Measurements from ENCODE around the gene AXL. TPM values are rescaled to one million over a fixed set of nuclear protein-coding genes. Genes with fewer than 3 reads are reported as not detected.

Gene AXL
- 85.9 and 136 TPM in 2 replicates for total RNA-seq (ENCODE audit: low replicate concordance)

DNA sequence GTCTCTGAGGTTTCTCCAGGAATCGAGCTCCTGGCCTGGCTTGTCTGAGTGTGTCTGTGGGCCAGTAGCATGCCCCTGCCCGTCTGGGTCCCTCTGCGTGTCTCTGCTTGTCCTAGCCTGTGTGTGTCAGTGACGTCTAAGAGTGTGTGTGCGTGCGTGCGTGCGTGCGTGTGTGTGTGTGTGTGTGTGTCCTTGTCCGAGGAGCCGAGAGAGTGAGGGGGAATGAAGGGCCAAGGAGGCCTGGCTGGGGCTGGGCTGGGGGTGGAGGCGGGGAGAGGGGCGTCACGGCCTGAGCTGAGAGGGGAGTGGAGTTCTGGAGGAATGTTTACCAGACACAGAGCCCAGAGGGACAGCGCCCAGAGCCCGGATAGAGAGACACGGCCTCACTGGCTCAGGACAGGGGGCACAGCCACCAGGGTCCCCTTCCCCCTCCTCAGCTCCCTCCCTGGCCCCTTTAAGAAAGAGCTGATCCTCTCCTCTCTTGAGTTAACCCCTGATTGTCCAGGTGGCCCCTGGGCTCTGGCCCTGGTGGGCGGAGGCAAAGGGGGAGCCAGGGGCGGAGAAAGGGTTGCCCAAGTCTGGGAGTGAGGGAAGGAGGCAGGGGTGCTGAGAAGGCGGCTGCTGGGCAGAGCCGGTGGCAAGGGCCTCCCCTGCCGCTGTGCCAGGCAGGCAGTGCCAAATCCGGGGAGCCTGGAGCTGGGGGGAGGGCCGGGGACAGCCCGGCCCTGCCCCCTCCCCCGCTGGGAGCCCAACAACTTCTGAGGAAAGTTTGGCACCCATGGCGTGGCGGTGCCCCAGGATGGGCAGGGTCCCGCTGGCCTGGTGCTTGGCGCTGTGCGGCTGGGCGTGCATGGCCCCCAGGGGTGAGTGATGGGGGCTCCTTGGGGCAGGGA lies at the start of gene AXL:
TSS of gene AXL (plus strand) at position 609 of the 893 bp plus-strand sequence. CDS start at position 779, 170 bp downstream.

GRCh38 chr19:41192574-41193429 lies 26.2 kb upstream of the AXL start, which contains the start of gene CYP2S1:
Gene CYP2S1, plus strand, starts transcription at chr19:41193219. Its CDS starts 46 bp downstream, at chr19:41193265.

GRCh38 chr19:41263850-41264580 lies 45.0 kb downstream of the AXL start, which contains the start of gene HNRNPUL1:
Gene HNRNPUL1, plus strand, starts transcription at chr19:41264372. Its CDS starts 132 bp downstream, at chr19:41264504.

GRCh38 chr19:41310033-41310831 lies 91.2 kb downstream of the AXL start, which contains the start of gene CCDC97:
Gene CCDC97, plus strand, starts transcription at chr19:41310172. Its CDS starts 139 bp downstream, at chr19:41310311.

Other genes with a start within 250 kb of the AXL start
- gene CYP2B6, start 227.9 kb upstream of the AXL start, total RNA-seq (ENCODE audit: low replicate concordance), result not detected in 2 replicates
- gene CYP2A13, start 130.8 kb upstream of the AXL start, total RNA-seq (ENCODE audit: low replicate concordance), result not detected in 2 replicates
- not detected in 2 replicates for gene CYP2F1, start 104.8 kb upstream of the AXL start, total RNA-seq (ENCODE audit: low replicate concordance)
- 1.8 TPM in 1 of 2 replicates, not detected in the other for gene CYP2S1, start 26.0 kb upstream of the AXL start, total RNA-seq (ENCODE audit: low replicate concordance)
- 29.7 and 56.8 TPM in 2 replicates for gene HNRNPUL1, start 45.1 kb downstream of the AXL start, total RNA-seq (ENCODE audit: low replicate concordance)
- gene CCDC97, start 90.9 kb downstream of the AXL start, total RNA-seq (ENCODE audit: low replicate concordance), result 5.6 and 9.5 TPM in 2 replicates
- 8.9 and 24.4 TPM in 2 replicates for gene TGFB1, start 134.7 kb downstream of the AXL start, total RNA-seq (ENCODE audit: low replicate concordance)
- 5.3 and 6.0 TPM in 2 replicates for gene B9D2, start 144.9 kb downstream of the AXL start, total RNA-seq (ENCODE audit: low replicate concordance)
- 2.3 and 6.1 TPM in 2 replicates for gene TMEM91, start 157.3 kb downstream of the AXL start, total RNA-seq (ENCODE audit: low replicate concordance)
- 8.2 and 12.7 TPM in 2 replicates for gene EXOSC5, start 178.1 kb downstream of the AXL start, total RNA-seq (ENCODE audit: low replicate concordance)
- 27.8 and 46.7 TPM in 2 replicates for gene BCKDHA, start 178.6 kb downstream of the AXL start, total RNA-seq (ENCODE audit: low replicate concordance)
- 0.60 and 3.6 TPM in 2 replicates for gene B3GNT8, start 208.2 kb downstream of the AXL start, total RNA-seq (ENCODE audit: low replicate concordance)
- 23.9 and 33.8 TPM in 2 replicates for gene DMAC2, start 220.7 kb downstream of the AXL start, total RNA-seq (ENCODE audit: low replicate concordance)
- gene ERICH4, start 223.9 kb downstream of the AXL start, total RNA-seq (ENCODE audit: low replicate concordance), result not detected in 2 replicates